H1 (cell line): Measurements from ENCODE around the gene DKK3. TPM values are rescaled to one million over a fixed set of nuclear protein-coding genes. Genes with fewer than 3 reads are reported as not detected.
A peak's percentile ranks its signal among the peaks of the same experiment; 100 is the strongest.

Experiments
- CTCF ChIA-PET: fragments of 300-600 bp; sonication (Branson Sonifier 250); formaldehyde crosslinking; loops from one replicate; lab custom pipeline; 2021; ENCODE audit not compliant: partially characterized antibody; lab: Charles Lee
- POLR2A ChIA-PET: fragments of 300-600 bp; sonication (Branson Sonifier 250); formaldehyde crosslinking; loops from one replicate; lab custom pipeline; 2021; ENCODE audit warnings: inconsistent platforms; ENCODE audit not compliant: partially characterized antibody; lab: Charles Lee
- DNase-seq, 2 experiments: peaks; one replicate each; pipeline versions ENCODE4 v3.0.0 to v3.0.0-alpha.2; 2010 to 2022; ENCODE audit warnings: low spot score in 2 of 2, low read depth in 1 of 2, mixed read lengths in 1 of 2
- FAIRE-seq: peaks from 2 replicates; lab custom pipeline; 2011; peaks lifted over from hg19 to GRCh38; lab: Jason Lieb, UNC
- H2AFZ ChIP-seq: 2 replicates; pipeline ENCODE4 v1.8.1; 2012; ENCODE audit warnings: low read length, inconsistent platforms
- H2AK5ac ChIP-seq: 2 replicates; pipeline ENCODE4 v1.6.1; 2013; ENCODE audit warnings: low read depth, low read length
- H2BK120ac ChIP-seq: replicated peaks from 2 replicates; pipeline ENCODE3; 2013; ENCODE audit warnings: low read depth, low read length, inconsistent platforms
- H2BK12ac ChIP-seq: 2 replicates; pipeline ENCODE4 v1.6.1; 2013; ENCODE audit warnings: low read depth, low read length
- H2BK15ac ChIP-seq: 2 replicates; pipeline ENCODE4 v1.6.1; 2013; ENCODE audit warnings: low read length
- H2BK20ac ChIP-seq: 2 replicates; pipeline ENCODE4 v1.6.1; 2013; ENCODE audit warnings: low read length
- H2BK5ac ChIP-seq: 2 replicates; pipeline ENCODE4 v1.6.1; 2013; ENCODE audit warnings: low read depth, low read length
- H3K14ac ChIP-seq: 2 replicates; pipeline ENCODE4 v1.6.1; 2013; ENCODE audit warnings: inconsistent platforms; ENCODE audit not compliant: insufficient read length
- H3K18ac ChIP-seq: 2 replicates; pipeline ENCODE4 v1.6.1; 2013; ENCODE audit warnings: low read length; ENCODE audit errors: extremely low read depth
- H3K23ac ChIP-seq: 2 replicates; pipeline ENCODE4 v1.6.1; 2013; ENCODE audit warnings: inconsistent platforms; ENCODE audit not compliant: insufficient read length
- H3K23me2 ChIP-seq: 2 replicates; pipeline ENCODE4 v1.6.1; 2013; ENCODE audit warnings: low read depth, low read length
- H3K27ac ChIP-seq: 2 replicates; pipeline ENCODE4 v1.6.1; 2011; ENCODE audit warnings: low read depth, low read length, inconsistent platforms
- H3K27me3 ChIP-seq, 4 experiments: replicated peaks in 1 of 4; 1 replicate in 1 of 4; 2 replicates in 3 of 4; pipeline versions ENCODE4 v1.6.1 to v1.8.1; 2011 to 2013; ENCODE audit warnings: low read length in 3 of 4, mild to moderate bottlenecking in 3 of 4, inconsistent platforms in 2 of 4, mixed read lengths in 2 of 4, moderate library complexity in 1 of 4; ENCODE audit not compliant: control insufficient read depth in 3 of 4, insufficient read depth in 3 of 4; ENCODE audit errors: extremely low read depth in 1 of 4
- H3K36me3 ChIP-seq, 4 experiments: 2 replicates each; pipeline versions ENCODE4 v1.6.1 to v1.8.1; 2011 to 2013; ENCODE audit warnings: mild to moderate bottlenecking in 4 of 4, low read length in 3 of 4, moderate library complexity in 2 of 4, control low read depth in 1 of 4, inconsistent platforms in 1 of 4; ENCODE audit not compliant: insufficient read depth in 4 of 4, control insufficient read depth in 2 of 4
- H3K4ac ChIP-seq: replicated peaks from 2 replicates; pipeline ENCODE3; 2013; ENCODE audit warnings: low read length, low read depth, mixed read lengths, inconsistent platforms; ENCODE audit not compliant: insufficient read length
- H3K4me1 ChIP-seq, 4 experiments: replicated peaks in 1 of 4; 1 replicate in 1 of 4; 2 replicates in 3 of 4; pipeline versions ENCODE4 v1.6.1 to v1.8.1; 2011 to 2013; ENCODE audit warnings: low read length in 3 of 4, inconsistent platforms in 2 of 4, mixed read lengths in 1 of 4; ENCODE audit not compliant: insufficient read depth in 4 of 4, control insufficient read depth in 3 of 4
- H3K4me2 ChIP-seq, 2 experiments: 2 replicates each; pipeline versions ENCODE4 v1.6.1 to v1.8.1; 2011 to 2013; ENCODE audit warnings: low read depth in 2 of 2, low read length in 2 of 2, control low read depth in 1 of 2, inconsistent platforms in 1 of 2, mild to moderate bottlenecking in 1 of 2; ENCODE audit not compliant: insufficient read depth in 1 of 2
- H3K4me3 ChIP-seq, 4 experiments: fragments of 200-600, 300-600 bp in 1 of 4; sonication (generic), shearing (Covaris generic), sonication (Bioruptor Twin) in 1 of 4; 2 replicates each; pipeline versions ENCODE4 v1.5.1 to v1.8.1; 2011 to 2016; ENCODE audit warnings: low read length in 4 of 4, low read depth in 3 of 4, control low read depth in 2 of 4, inconsistent platforms in 2 of 4, mild to moderate bottlenecking in 2 of 4, mixed read lengths in 1 of 4, moderate library complexity in 1 of 4; ENCODE audit not compliant: insufficient read depth in 2 of 4; ENCODE audit errors: extremely low read depth in 1 of 4
- H3K56ac ChIP-seq: replicated peaks from 2 replicates; pipeline ENCODE3; 2013; ENCODE audit warnings: low read depth, mild to moderate bottlenecking, mixed read lengths, low read length, inconsistent platforms; ENCODE audit not compliant: insufficient read length
- H3K79me1 ChIP-seq: 2 replicates; pipeline ENCODE4 v1.6.1; 2013; ENCODE audit warnings: low read depth, low read length, control low read depth
- H3K79me2 ChIP-seq, 2 experiments: 2 replicates each; pipeline versions ENCODE4 v1.6.1 to v1.8.1; 2012 to 2013; ENCODE audit warnings: low read length in 2 of 2, mild to moderate bottlenecking in 2 of 2, inconsistent platforms in 1 of 2; ENCODE audit not compliant: insufficient read depth in 2 of 2, control insufficient read depth in 1 of 2
- H3K9ac ChIP-seq, 4 experiments: replicated peaks in 1 of 4; 1 replicate in 1 of 4; 2 replicates in 3 of 4; pipeline versions ENCODE4 v1.6.1 to v1.8.1; 2011 to 2013; ENCODE audit warnings: low read depth in 3 of 4, low read length in 3 of 4, control low read depth in 2 of 4, mild to moderate bottlenecking in 2 of 4, moderate library complexity in 2 of 4, inconsistent platforms in 1 of 4; ENCODE audit errors: extremely low read depth in 1 of 4
- H3K9me3 ChIP-seq, 2 experiments: 2 replicates each; pipeline versions ENCODE4 v1.6.1 to v1.8.1; 2012 to 2013; ENCODE audit warnings: mild to moderate bottlenecking in 2 of 2, moderate library complexity in 2 of 2, control low read depth in 1 of 2, inconsistent platforms in 1 of 2, low read depth in 1 of 2, low read length in 1 of 2, mixed read lengths in 1 of 2; ENCODE audit not compliant: insufficient read depth in 2 of 2
- H4K20me1 ChIP-seq, 2 experiments: replicated peaks in 1 of 2; 2 replicates each; pipeline versions ENCODE3 to v1.8.1; 2011 to 2013; ENCODE audit warnings: inconsistent platforms in 2 of 2, low read length in 2 of 2, mild to moderate bottlenecking in 1 of 2; ENCODE audit not compliant: insufficient read depth in 2 of 2, control insufficient read depth in 1 of 2
- H4K5ac ChIP-seq: 2 replicates; pipeline ENCODE4 v1.6.1; 2013; ENCODE audit warnings: low read length, low read depth, mixed read lengths, inconsistent platforms; ENCODE audit not compliant: insufficient read length
- H4K8ac ChIP-seq: 2 replicates; pipeline ENCODE4 v1.8.0; 2013; ENCODE audit warnings: mild to moderate bottlenecking, moderate library complexity, low read length, inconsistent platforms; ENCODE audit not compliant: insufficient read depth; ENCODE audit errors: extremely low read depth
- H4K91ac ChIP-seq: replicated peaks from 2 replicates; pipeline ENCODE3; 2013; ENCODE audit warnings: low read length, mixed read lengths, inconsistent platforms; ENCODE audit not compliant: insufficient read length
- BACH1 ChIP-seq: IDR thresholded peaks from 2 replicates; pipeline ENCODE4 v1.6.1; 2012; ENCODE audit warnings: low read length, improper control_type of control experiment
- EP300 ChIP-seq, 2 experiments: IDR thresholded peaks; 1 replicate in 1 of 2; 2 replicates in 1 of 2; pipeline ENCODE4 v1.6.1; 2011 to 2012; ENCODE audit warnings: low read depth in 2 of 2, low read length in 2 of 2, mild to moderate bottlenecking in 2 of 2, borderline replicate concordance in 1 of 2, inconsistent platforms in 1 of 2, moderate library complexity in 1 of 2
- JUND ChIP-seq: IDR thresholded peaks from 2 replicates; pipeline ENCODE4 v1.6.1; 2011; ENCODE audit warnings: mild to moderate bottlenecking, improper control_type of control experiment, low read length
- KDM1A ChIP-seq: fragments of 200-600, 300-600 bp; sonication (generic); IDR thresholded peaks from 2 replicates; pipeline ENCODE4 v1.7.1; 2016; ENCODE audit warnings: mild to moderate bottlenecking, low read length, borderline replicate concordance
- RNF2 ChIP-seq: fragments of 200-900, 300-1000 bp; sonication (generic); IDR thresholded peaks from 2 replicates; pipeline ENCODE4 v1.7.1; 2016; ENCODE audit warnings: borderline replicate concordance, low read depth, mild to moderate bottlenecking, antibody characterized with exemption, low read length; ENCODE audit not compliant: poor library complexity, severe bottlenecking; ENCODE audit errors: missing control alignments
- TAF7 ChIP-seq: optimal IDR thresholded peaks from 2 replicates; pipeline ENCODE3; 2011; ENCODE audit warnings: low read depth, mild to moderate bottlenecking, inconsistent platforms, low read length, moderate library complexity, borderline replicate concordance
- TCF12 ChIP-seq: IDR thresholded peaks from 2 replicates; pipeline ENCODE4 v1.6.1; 2011; ENCODE audit warnings: low read depth, mild to moderate bottlenecking, low read length
- USF2 ChIP-seq: IDR thresholded peaks from 2 replicates; pipeline ENCODE4 v1.6.1; 2011; ENCODE audit warnings: low read length, improper control_type of control experiment
- WGBS, 2 experiments: shearing (Covaris generic) in 1 of 2; methylation state at CpG; one replicate each; pipeline versions ENCODE4 v1.1.6 to v1.1.7; 2013 to 2015; ENCODE audit warnings: low lambda C conversion rate in 2 of 2, mixed read lengths in 2 of 2, inconsistent platforms in 1 of 2, low coverage in 1 of 2, missing lambda C conversion rate in 1 of 2; ENCODE audit not compliant: insufficient replicate concordance in 2 of 2, insufficient coverage in 1 of 2, insufficient read length in 1 of 2; ENCODE audit errors: extremely low coverage in 1 of 2, missing lambda C conversion rate in 1 of 2; 5-methylcytosine and 5-hydroxymethylcytosine counted together
- polyA plus RNA-seq, 7 experiments: library from polyadenylated mRNA; depleted of rRNA in 3 of 7; stranded (reverse) in 5 of 7; unstranded in 2 of 7; fragments of >200 nt in 5 of 7; fragments of 200-250 nt in 2 of 7; gene quantifications; 1 replicate in 5 of 7; 2 replicates in 1 of 7; 4 replicates in 1 of 7; pipeline versions ENCODE4 v1.2.1 to v1.2.3, GENCODE V29; 2011 to 2013; ENCODE audit warnings: missing spikeins in 2 of 7, mixed read lengths in 2 of 7
- total RNA-seq: library from RNA; stranded (reverse); fragmentation: NEBNext Ultra II Directional; extraction: Animal tissue kit (Norgen Biotek cat#: 25700); gene quantifications from 2 replicates; pipeline ENCODE4 v1.2.1, GENCODE V29; 2021

DKK3 gene
- total and polyA plus RNA-seq, 2 of the 8 experiments (the other 6 are each of a cell fraction or from before 2014, with no cell fraction given) = 30.0 to 40.1 TPM

GRCh38 chr11:11966826-11967668 lies 41.4 kb downstream of the DKK3 start:
- H2BK12ac ChIP-seq = no peak overlapping the region
- no peak overlapping the region for H3K23ac ChIP-seq
- H3K4me1 ChIP-seq = no peaks in the 10 kb centered on the region; a peak in 1 of 7 replicates
- no peak overlapping the region for H2BK15ac ChIP-seq
- H2AFZ ChIP-seq = no peak overlapping the region
- no peak overlapping the region for H3K56ac ChIP-seq
- no peak overlapping the region for H4K5ac ChIP-seq
- no peaks in the 10 kb centered on the region for H3K9me3 ChIP-seq
- H3K18ac ChIP-seq = no peak overlapping the region
- no peaks in the 10 kb centered on the region for H3K27me3 ChIP-seq
- no peaks in the 10 kb centered on the region for H3K23me2 ChIP-seq
- no peak overlapping the region for H2BK120ac ChIP-seq
- H4K91ac ChIP-seq = no peak overlapping the region
- DNase-seq (peak; percentile 58 to 89), FAIRE-seq (no peak)
- H2BK5ac ChIP-seq = no peak overlapping the region; the same call in 1 of the 2 replicates
- H3K79me2 ChIP-seq = no peaks in the 10 kb centered on the region
- no peak overlapping the region; the same call in 1 of the 2 replicates for H4K8ac ChIP-seq
- H3K4ac ChIP-seq = no peak overlapping the region
- CTCF ChIA-PET = interaction anchor here (0.6 to 6.2 kb wide), 40 partner anchors 11 to 991 kb away, joined by 3 to 63 read pairs (median 4); partner anchors contain the start of gene DKK3
- no peak overlapping the region for H3K9ac ChIP-seq
- peaks cover 0 to 2% (median 0%) of the 10 kb centered on the region in 4 experiments; a peak in 3 of 8 replicates for H3K36me3 ChIP-seq
- no peak overlapping the region for H3K27ac ChIP-seq
- H2BK20ac ChIP-seq = no peak overlapping the region
- H3K4me3 ChIP-seq = no peak overlapping the region
- no peak overlapping the region for H3K14ac ChIP-seq
- H3K79me1 ChIP-seq = no peaks in the 10 kb centered on the region
- H4K20me1 ChIP-seq = peaks cover 0 to 2% of the 10 kb centered on the region in 2 experiments
- no peak overlapping the region for H2AK5ac ChIP-seq
- POLR2A ChIA-PET = no interaction called here
- WGBS, 2 experiments = 78% methylated on average over 14 of the region's 15 CpGs; no CpG with 5 or more reads in 1 of the 2 experiments
- H3K4me2 ChIP-seq = no peak overlapping the region
- no peak for TF ChIP-seq EP300 (IDR thresholded peaks at IDR 0.05; ENCODE audit: borderline replicate concordance in 1 of 2, low read depth in 2 of 2, low read length in 2 of 2)
- peak; percentile 55; the same call in 1 of the 2 replicates for TF ChIP-seq TCF12
- no peak for TF ChIP-seq BACH1
- TF ChIP-seq USF2 = no peak
- no peak for TF ChIP-seq JUND
- no peak for TF ChIP-seq KDM1A
- no peak for TF ChIP-seq TAF7
- TF ChIP-seq RNF2 = no peak
